Tibial nerve (tissue), 4 donors: Measurements from ENCODE around the gene HDGF.

Source experiments
- CTCF ChIP-seq, 5 experiments: fragments of 200-600 bp in 3 of 5; fragments of 450-650 bp in 2 of 5; sonication (generic) in 3 of 5; IDR thresholded peaks; one replicate each; pipeline ENCODE4 v1.5.1; 2016 to 2019; ENCODE audit warnings: antibody characterized with exemption in 5 of 5, mild to moderate bottlenecking in 3 of 5, moderate library complexity in 2 of 5
- EP300 ChIP-seq, 2 donors: sonication (generic); formaldehyde crosslinking; IDR thresholded peaks; one replicate each; pipeline ENCODE4 v1.6.1; 2017; ENCODE audit warnings: antibody characterized with exemption in 2 of 2, mild to moderate bottlenecking in 1 of 2
- POLR2A ChIP-seq, 2 donors: fragments of 450-650 bp; IDR thresholded peaks; one replicate each; pipeline ENCODE4 v1.6.1; 2017; ENCODE audit warnings: antibody characterized with exemption in 2 of 2, mild to moderate bottlenecking in 2 of 2, moderate library complexity in 2 of 2

DNA sequence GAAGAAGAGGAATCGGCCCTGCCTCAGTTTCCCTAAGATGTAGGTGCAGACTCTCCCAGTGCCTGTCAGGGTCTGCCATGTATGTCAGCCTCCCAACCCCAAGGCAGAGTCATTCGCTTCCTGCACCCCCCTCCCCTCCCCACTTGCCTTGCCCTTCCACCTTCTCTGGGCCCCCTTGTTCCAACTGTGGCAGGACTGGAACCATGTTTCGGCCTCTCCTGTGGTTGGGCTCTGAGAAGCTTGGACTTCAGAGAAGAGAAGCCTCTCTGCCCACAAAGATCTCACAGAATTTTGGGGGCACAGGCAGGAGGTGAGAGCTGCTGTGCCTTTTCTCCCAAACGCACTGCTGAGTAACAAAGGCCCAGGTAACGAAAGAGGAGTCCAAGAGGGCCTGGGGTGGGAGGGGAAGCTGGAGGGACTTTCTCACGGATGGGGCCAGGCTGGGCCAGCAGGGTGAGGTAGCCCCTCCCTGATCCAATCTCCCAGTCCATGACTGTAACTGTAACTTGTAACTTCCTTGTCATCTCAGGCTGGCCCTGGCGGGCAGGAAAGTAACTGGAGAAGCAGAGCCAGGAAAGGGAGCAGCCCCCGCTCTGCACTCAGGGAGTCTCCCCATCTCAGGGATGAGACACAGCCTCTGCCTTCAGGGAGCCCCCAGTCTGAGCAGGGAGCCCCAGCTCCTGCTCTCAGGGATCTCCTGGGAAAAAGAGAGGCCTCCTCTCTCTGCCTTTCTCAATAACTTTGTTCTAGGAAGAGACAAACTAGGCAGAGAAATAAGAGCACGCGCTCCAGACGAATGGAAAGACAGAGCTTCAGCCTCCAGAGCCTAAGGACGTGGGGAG, 57.4 kb downstream of the HDGF start:
- no peak for TF ChIP-seq CTCF (IDR thresholded peaks at IDR 0.05)
- TF ChIP-seq POLR2A (IDR thresholded peaks at IDR 0.05), result no peak
- no peak for TF ChIP-seq EP300 (IDR thresholded peaks at IDR 0.05)
